Adipocyte (in vitro differentiated cells): ENCODE measurements around the gene XIAP.
"Not testable (repeated sequence)": the region's sequence is repeated elsewhere in the genome, so short reads cannot be mapped to it uniquely, and the experiment has no call there.

ENCODE experiments used
- DNase-seq: peaks from one replicate; pipeline ENCODE4 v3.0.0-alpha.2; 2015; ENCODE audit warnings: low read depth
- H3K27me3 ChIP-seq: replicated peaks from 2 replicates; pipeline ENCODE4 v1.7.0; 2013; ENCODE audit warnings: mild to moderate bottlenecking, low read length, moderate library complexity; ENCODE audit not compliant: control insufficient read depth, insufficient read depth
- H3K36me3 ChIP-seq: 2 replicates; pipeline ENCODE4 v1.7.0; 2013; ENCODE audit warnings: low read length, mild to moderate bottlenecking, moderate library complexity; ENCODE audit not compliant: control insufficient read depth, insufficient read depth, severe bottlenecking
- H3K4me1 ChIP-seq: 2 replicates; pipeline ENCODE4 v1.7.0; 2013; ENCODE audit warnings: mild to moderate bottlenecking, low read length, moderate library complexity; ENCODE audit not compliant: control insufficient read depth, insufficient read depth
- H3K4me3 ChIP-seq: 2 replicates; pipeline ENCODE4 v1.7.0; 2013; ENCODE audit warnings: mild to moderate bottlenecking, low read length, moderate library complexity
- H3K9ac ChIP-seq: 2 replicates; pipeline ENCODE4 v1.7.0; 2013; ENCODE audit warnings: mild to moderate bottlenecking, low read length, moderate library complexity
- H3K9me3 ChIP-seq: 2 replicates; pipeline ENCODE4 v1.7.0; 2013; ENCODE audit warnings: mild to moderate bottlenecking, low read length, moderate library complexity; ENCODE audit not compliant: control insufficient read depth

The XIAP gene

DNA sequence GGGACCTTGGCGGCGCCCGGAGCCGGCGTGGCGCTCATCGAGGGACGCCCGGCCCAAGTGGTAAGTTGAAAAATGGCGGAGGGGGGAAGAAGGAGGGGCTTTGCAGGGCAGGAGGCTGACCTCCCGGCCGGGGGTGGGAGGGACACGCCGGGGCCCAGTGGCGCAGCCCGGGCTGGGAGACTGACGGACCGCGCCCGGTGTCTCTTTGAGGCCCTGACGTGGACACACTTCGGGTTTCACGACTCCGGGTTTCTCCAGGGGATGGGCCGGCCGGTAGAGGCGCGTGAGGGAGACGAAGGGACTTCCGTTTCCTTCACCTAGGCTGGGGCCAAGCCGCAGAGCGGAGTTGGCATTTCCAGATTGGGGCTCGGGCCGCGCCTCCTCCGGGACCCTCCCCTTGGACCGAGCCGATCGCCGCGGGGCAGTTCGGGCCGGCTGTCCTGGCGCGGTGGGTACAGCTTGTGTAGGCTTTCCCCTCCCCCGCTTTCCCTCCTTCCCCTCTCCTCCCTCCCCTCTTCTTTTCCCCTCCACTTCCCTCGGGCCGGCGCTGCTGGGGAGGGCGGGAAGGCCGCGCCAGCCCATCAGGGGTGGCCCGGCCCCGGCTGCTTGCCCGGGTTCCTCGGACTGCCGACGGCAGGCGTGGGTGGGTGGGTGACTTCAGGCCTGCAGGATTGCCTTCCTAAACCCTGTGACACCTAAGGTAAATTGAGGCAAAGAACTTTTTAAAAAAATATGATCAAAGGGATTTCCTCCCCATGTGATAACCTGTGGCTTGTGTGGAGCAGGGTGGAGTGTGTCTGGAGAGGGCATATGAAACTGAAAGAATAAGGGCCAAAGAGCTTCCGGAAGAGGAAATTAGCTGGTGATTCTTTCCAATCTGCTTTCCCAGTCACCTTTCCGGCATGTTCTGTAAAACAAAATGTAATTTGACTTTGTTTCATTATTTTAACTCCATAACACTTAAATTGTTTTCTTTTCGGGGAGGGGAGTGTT lies at the start of gene XIAP:
TSS of gene XIAP (plus strand) at position 208 of the 993 bp plus-strand sequence. CDS start 25,610 bp downstream, outside the sequence.
- DNase-seq, result peak; percentile 85
- H3K9ac ChIP-seq, result peak within 1 kb of the TSS; percentile 92
- H3K9me3 ChIP-seq, result no peaks in the 10 kb centered on the region
- peaks cover 7% of the 10 kb centered on the region for H3K4me1 ChIP-seq
- H3K27me3 ChIP-seq, result no peaks in the 10 kb centered on the region
- peak within 1 kb of the TSS; percentile 92 for H3K4me3 ChIP-seq
- no peaks in the 10 kb centered on the region for H3K36me3 ChIP-seq

- H3K4me3 ChIP-seq, result no peak overlapping the region
- H3K27me3 ChIP-seq, result no peaks in the 10 kb centered on the region
- H3K9me3 ChIP-seq, result no peaks in the 10 kb centered on the region
- H3K9ac ChIP-seq, result no peak overlapping the region
- DNase-seq, result no peak
- no peaks in the 10 kb centered on the region for H3K36me3 ChIP-seq
- H3K4me1 ChIP-seq, result peaks cover 10% of the 10 kb centered on the region
Measured at GRCh38 chrX:123814343-123814742, 45.5 kb upstream of the XIAP start.

DNA sequence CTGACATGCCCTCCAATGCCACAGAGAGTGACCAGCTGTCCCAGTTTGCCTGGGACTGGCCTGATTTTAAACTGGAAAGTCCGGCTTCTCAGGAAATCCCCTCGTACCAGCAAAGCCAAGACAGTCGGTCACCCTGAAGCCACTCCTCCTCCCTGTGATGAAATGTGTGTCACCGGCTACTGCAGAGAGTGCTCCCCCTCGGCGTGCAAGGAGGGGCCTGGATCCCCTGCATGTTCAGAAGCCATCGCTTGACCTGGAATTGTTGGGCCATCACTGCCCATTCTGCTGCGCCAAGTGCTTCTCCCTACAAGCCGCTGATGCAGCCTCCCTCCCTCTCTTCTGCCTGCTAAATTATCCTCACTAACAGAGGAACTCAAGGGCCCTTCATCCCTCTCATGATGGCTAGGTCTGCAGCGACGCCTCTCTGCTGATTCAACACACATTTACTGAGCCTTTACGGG lies 44.9 kb upstream of the XIAP start:
- not testable (repeated sequence) for H3K4me3 ChIP-seq, H3K9me3 ChIP-seq, DNase-seq, H3K4me1 ChIP-seq, H3K36me3 ChIP-seq, H3K27me3 ChIP-seq, H3K9ac ChIP-seq

DNA sequence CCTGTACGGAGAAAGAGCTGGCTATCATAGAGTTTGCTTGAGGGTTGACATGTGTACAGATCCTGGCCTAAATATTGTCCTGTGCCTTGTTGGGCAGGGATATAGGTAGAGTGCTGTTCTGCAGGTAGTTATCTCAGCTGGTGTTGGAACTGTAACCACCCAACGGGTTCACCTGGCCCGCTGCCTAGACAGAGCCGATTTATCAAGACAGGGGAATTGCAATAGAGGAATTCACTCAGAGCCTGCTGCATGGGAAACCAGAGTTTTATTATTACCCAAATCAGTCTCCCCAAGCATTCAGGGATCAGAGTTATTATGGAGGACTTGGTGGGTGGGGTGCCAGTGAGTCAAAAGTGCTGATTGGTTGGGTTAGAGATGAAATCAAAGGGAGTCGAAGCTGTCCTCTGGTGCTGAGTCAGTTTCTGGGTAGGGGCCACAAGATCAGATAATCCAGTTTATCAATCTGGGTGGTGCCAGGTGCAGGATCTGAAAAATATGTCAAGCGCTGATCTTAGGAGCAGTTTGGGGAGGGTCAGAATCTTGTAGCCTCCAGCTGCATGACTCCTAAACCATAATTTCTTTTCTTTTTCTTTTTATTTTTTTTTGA lies 42.5 kb upstream of the XIAP start:
- Histone ChIP-seq H3K27me3 (no peaks in the 10 kb centered on the region), H3K9me3 (no peaks in the 10 kb centered on the region), H3K4me3 (no peak overlapping the region), H3K9ac (no peak overlapping the region), H3K4me1 (peaks cover 10% of the 10 kb centered on the region), H3K36me3 (no peaks in the 10 kb centered on the region)
- no peak for DNase-seq

DNA sequence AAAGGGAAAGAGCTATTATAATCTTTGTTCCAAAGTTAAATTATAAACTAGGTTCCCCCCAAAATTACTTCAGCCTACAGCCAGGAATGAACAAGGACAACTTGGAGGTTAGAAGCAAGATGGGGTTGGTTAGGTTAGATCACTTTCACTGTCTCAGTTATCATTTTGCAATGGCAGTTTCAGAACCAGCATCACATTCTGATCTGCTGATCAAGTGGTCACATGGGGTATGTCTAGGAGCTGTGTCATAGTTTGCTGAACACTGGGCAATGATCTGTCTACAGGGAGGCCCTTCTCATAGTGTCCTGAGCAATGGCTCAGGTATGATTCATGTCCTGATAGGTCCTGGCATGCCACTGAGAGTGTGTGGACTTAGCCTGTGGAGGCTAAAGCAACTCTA lies 41.6 kb upstream of the XIAP start:
- H3K27me3 ChIP-seq, result no peaks in the 10 kb centered on the region
- H3K4me1 ChIP-seq, result peaks cover 13% of the 10 kb centered on the region
- H3K4me3 ChIP-seq, result no peak overlapping the region
- H3K36me3 ChIP-seq, result no peaks in the 10 kb centered on the region
- no peak overlapping the region for H3K9ac ChIP-seq
- peak; percentile 8 for DNase-seq
- H3K9me3 ChIP-seq, result no peaks in the 10 kb centered on the region

DNA sequence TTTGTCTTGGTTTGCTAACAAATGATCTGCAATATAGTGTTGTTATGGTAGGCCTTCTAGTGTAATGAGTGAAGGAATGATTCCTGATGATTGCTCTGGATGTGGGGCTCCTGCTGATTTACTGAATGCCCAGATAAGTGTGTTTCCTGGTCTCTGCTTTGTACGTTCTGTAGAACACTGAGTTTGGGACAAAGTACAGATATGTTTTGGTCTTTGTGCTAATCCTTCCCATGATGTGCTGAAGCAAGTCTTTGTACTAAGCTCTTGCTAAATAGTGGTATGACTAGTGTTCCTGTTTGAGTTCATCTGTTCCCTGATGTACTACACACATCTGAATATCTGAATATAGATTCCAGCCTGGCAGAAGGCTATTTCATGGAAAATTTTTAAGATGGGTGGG lies 36.9 kb upstream of the XIAP start:
- Histone ChIP-seq H3K4me1 (peaks cover 12% of the 10 kb centered on the region), H3K36me3 (no peaks in the 10 kb centered on the region), H3K9ac (no peak overlapping the region), H3K4me3 (no peak overlapping the region), H3K9me3 (no peaks in the 10 kb centered on the region), H3K27me3 (no peaks in the 10 kb centered on the region)
- DNase-seq, result no peak

DNA sequence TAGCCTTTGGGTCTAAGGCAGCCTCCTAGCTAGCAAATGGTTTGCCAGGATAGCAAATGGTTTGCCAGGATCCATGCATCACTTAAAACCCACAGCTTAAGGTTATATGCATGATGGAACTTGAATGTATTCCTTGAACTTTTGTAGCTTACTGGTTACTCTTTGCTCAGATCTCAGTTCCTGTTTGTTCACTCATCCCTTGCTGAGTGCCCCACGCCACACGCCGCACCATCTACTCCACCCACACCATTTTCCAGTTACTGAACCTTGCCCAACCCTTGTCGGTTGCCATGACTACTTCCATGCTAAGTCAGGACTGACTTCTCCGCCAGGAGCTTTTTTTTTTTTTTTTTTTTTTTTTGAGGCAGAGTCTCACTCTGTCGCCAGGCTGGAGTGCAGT lies 29.5 kb upstream of the XIAP start:
- no peaks in the 10 kb centered on the region for H3K36me3 ChIP-seq
- H3K9ac ChIP-seq, result no peak overlapping the region
- peaks cover 4% of the 10 kb centered on the region for H3K4me1 ChIP-seq
- DNase-seq, result no peak
- peaks cover 10% of the 10 kb centered on the region for H3K27me3 ChIP-seq
- H3K9me3 ChIP-seq, result no peaks in the 10 kb centered on the region
- H3K4me3 ChIP-seq, result no peak overlapping the region

- Histone ChIP-seq H3K9me3 (no peaks in the 10 kb centered on the region), H3K4me1 (peaks cover 9% of the 10 kb centered on the region), H3K9ac (no peak overlapping the region), H3K4me3 (no peak overlapping the region), H3K27me3 (peaks cover 10% of the 10 kb centered on the region), H3K36me3 (no peaks in the 10 kb centered on the region)
- peak; percentile 67 for DNase-seq
Measured at GRCh38 chrX:123833387-123833786, 26.5 kb upstream of the XIAP start.

- Histone ChIP-seq H3K9me3 (no peaks in the 10 kb centered on the region), H3K4me1 (peaks cover 9% of the 10 kb centered on the region), H3K4me3 (no peak overlapping the region), H3K27me3 (peaks cover 10% of the 10 kb centered on the region), H3K36me3 (no peaks in the 10 kb centered on the region), H3K9ac (no peak overlapping the region)
- no peak for DNase-seq
Measured at GRCh38 chrX:123834116-123834515, 25.7 kb upstream of the XIAP start.

DNA sequence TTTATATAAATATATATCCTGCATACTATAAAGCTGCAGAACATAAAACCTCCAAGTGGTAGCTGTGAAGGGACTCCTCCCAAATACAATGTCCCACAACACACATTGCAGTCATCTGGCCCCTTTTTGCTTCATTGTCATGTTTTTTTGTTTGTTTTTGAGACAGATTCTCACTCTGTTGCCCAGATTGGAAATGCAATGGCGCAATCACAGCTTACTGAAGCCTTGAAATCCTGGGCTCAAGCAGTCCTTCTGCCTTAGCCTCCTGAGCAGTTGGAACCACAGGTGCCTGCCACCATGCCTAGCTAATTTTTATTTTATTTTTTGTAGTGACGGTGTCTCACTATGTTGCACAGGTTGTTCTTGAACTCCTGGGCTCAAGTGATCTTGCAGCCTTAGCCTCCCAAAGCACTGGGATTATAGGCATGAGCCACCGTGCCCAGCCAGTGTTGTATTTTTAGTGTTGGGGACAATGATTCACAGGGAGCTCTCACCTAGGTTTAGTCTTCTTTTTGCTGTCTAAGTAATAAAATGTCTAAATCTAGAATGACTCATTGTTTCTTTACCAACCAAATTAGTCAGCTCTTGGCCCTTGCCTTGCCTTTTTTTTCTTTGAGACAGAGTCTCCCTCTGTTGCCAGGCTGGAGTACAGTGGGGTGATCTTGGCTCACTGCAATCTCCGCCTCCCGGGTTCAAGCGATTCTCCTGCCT lies 24.0 kb upstream of the XIAP start:
- H3K9ac ChIP-seq, result no peak overlapping the region
- peak; percentile 69 for DNase-seq
- H3K36me3 ChIP-seq, result no peaks in the 10 kb centered on the region
- H3K27me3 ChIP-seq, result peaks cover 10% of the 10 kb centered on the region
- peaks cover 9% of the 10 kb centered on the region for H3K4me1 ChIP-seq
- no peak overlapping the region for H3K4me3 ChIP-seq
- H3K9me3 ChIP-seq, result no peaks in the 10 kb centered on the region

DNA sequence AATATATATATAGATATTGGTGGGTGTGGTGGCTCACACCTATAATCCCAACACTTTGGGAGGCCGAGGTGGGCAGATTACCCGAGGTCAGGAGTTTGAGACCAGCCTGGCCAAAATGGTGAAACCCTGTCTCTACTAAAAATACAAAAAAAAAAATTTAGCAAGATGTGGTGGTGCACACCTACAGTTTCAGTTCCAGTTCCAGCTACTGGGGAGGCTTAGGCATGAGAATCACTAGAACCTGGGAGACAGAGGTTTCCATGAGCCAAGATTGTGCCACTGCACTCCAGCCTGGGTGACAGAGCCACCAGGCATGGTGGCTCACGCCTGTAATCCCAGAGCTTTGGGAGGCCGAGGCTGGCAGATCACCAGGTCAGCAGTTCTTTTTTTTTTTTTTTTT lies 14.7 kb upstream of the XIAP start:
- not testable (repeated sequence) for H3K36me3 ChIP-seq, H3K4me1 ChIP-seq, H3K9ac ChIP-seq, H3K9me3 ChIP-seq, DNase-seq, H3K27me3 ChIP-seq, H3K4me3 ChIP-seq
